HEK293 (cell line): ENCODE results near the gene ZNRF1.

Source experiments
- CTCF ChIA-PET: fragments of 350-600 bp; formaldehyde crosslinking; extraction: SDS; loops from one replicate; lab custom pipeline; 2021; ENCODE audit warnings: antibody characterized with exemption; lab: Yijun Ruan, JAX
- POLR2A ChIA-PET: fragments of 300-600 bp; formaldehyde crosslinking; extraction: SDS; loops from one replicate; lab custom pipeline; 2020; ENCODE audit warnings: antibody characterized with exemption, inconsistent platforms; lab: Yijun Ruan, JAX
- H3K27ac ChIP-seq: fragments of 200-500 bp; sonication (Bioruptor generic); 2 replicates; pipeline ENCODE4 v1.5.1; 2014; ENCODE audit warnings: low read depth, low read length, control low read depth, inconsistent platforms; ENCODE audit errors: extremely low read depth
- H3K36me3 ChIP-seq, 2 experiments: fragments of 200-500 bp in 1 of 2; sonication (Bioruptor generic) in 1 of 2; 1 replicate in 1 of 2; 2 replicates in 1 of 2; pipeline ENCODE4 v1.5.1; 2014 to 2017; ENCODE audit warnings: inconsistent platforms in 2 of 2, low read length in 2 of 2; ENCODE audit not compliant: control insufficient read depth in 2 of 2, insufficient read depth in 1 of 2
- H3K4me1 ChIP-seq: fragments of 200-500 bp; sonication (Bioruptor generic); 2 replicates; pipeline ENCODE4 v1.5.1; 2014; ENCODE audit warnings: mild to moderate bottlenecking, low read length, inconsistent platforms; ENCODE audit not compliant: control insufficient read depth, insufficient read depth
- H3K4me3 ChIP-seq: 2 replicates; pipeline ENCODE4 v1.5.1; 2011; ENCODE audit warnings: low read depth, mild to moderate bottlenecking, control low read depth, low read length, moderate library complexity
- H3K9me3 ChIP-seq: fragments of 200-500 bp; sonication (Bioruptor generic); 2 replicates; pipeline ENCODE4 v1.5.1; 2014; ENCODE audit warnings: low read depth, low read length, inconsistent platforms; ENCODE audit not compliant: control insufficient read depth, insufficient read depth
- KLF1 ChIP-seq: fragments of 450-650 bp; formaldehyde crosslinking; IDR thresholded peaks from 2 replicates; pipeline ENCODE4 v1.5.1; 2016; ENCODE audit warnings: missing biosample characterization, missing genetic modification characterization
- KLF16 ChIP-seq: fragments of 450-650 bp; formaldehyde crosslinking; IDR thresholded peaks from 2 replicates; pipeline ENCODE4 v1.5.1; 2017; ENCODE audit warnings: missing biosample characterization, missing genetic modification characterization
- REPIN1 ChIP-seq: fragments of 450-650 bp; formaldehyde crosslinking; IDR thresholded peaks from 2 replicates; pipeline ENCODE4 v1.5.1; 2017; ENCODE audit warnings: missing biosample characterization, missing genetic modification characterization, low read depth
- SP2 ChIP-seq: fragments of 450-650 bp; formaldehyde crosslinking; IDR thresholded peaks from 2 replicates; pipeline ENCODE4 v1.5.1; 2016; ENCODE audit warnings: missing biosample characterization, missing genetic modification characterization
- ZBTB1 ChIP-seq: fragments of 450-650 bp; formaldehyde crosslinking; IDR thresholded peaks from 2 replicates; pipeline ENCODE4 v1.5.1; 2016; ENCODE audit warnings: missing biosample characterization, missing genetic modification characterization
- ZBTB8A ChIP-seq: fragments of 450-650 bp; formaldehyde crosslinking; IDR thresholded peaks from 2 replicates; pipeline ENCODE4 v1.5.1; 2016; ENCODE audit warnings: missing biosample characterization, missing genetic modification characterization
- ZFP37 ChIP-seq: fragments of 450-650 bp; formaldehyde crosslinking; IDR thresholded peaks from 2 replicates; pipeline ENCODE4 v1.5.1; 2016; ENCODE audit warnings: missing biosample characterization, missing genetic modification characterization
- ZIC2 ChIP-seq: fragments of 450-650 bp; formaldehyde crosslinking; IDR thresholded peaks from 2 replicates; pipeline ENCODE4 v1.5.1; 2016; ENCODE audit warnings: missing biosample characterization, missing genetic modification characterization
- ZNF132 ChIP-seq: fragments of 450-650 bp; formaldehyde crosslinking; IDR thresholded peaks from 2 replicates; pipeline ENCODE4 v1.5.1; 2017; ENCODE audit warnings: missing biosample characterization, missing genetic modification characterization, borderline replicate concordance
- ZNF133 ChIP-seq: fragments of 450-650 bp; formaldehyde crosslinking; IDR thresholded peaks from 2 replicates; pipeline ENCODE4 v1.5.1; 2016; ENCODE audit warnings: missing biosample characterization, missing genetic modification characterization
- ZNF24 ChIP-seq: fragments of 450-650 bp; formaldehyde crosslinking; IDR thresholded peaks from 2 replicates; pipeline ENCODE4 v1.5.1; 2016; ENCODE audit warnings: missing biosample characterization, missing genetic modification characterization
- ZNF426 ChIP-seq: fragments of 450-650 bp; formaldehyde crosslinking; IDR thresholded peaks from 2 replicates; pipeline ENCODE4 v1.5.1; 2017; ENCODE audit warnings: missing biosample characterization, missing genetic modification characterization, mild to moderate bottlenecking, inconsistent platforms, moderate library complexity
- ZNF521 ChIP-seq: fragments of 450-650 bp; formaldehyde crosslinking; IDR thresholded peaks from 2 replicates; pipeline ENCODE4 v1.5.1; 2017; ENCODE audit warnings: missing biosample characterization, mild to moderate bottlenecking, missing genetic modification characterization
- ZNF529 ChIP-seq: fragments of 450-650 bp; formaldehyde crosslinking; IDR thresholded peaks from 2 replicates; pipeline ENCODE4 v1.5.1; 2017; ENCODE audit warnings: missing genetic modification characterization, missing biosample characterization; ENCODE audit not compliant: insufficient replicate concordance
- ZNF558 ChIP-seq: fragments of 450-650 bp; formaldehyde crosslinking; IDR thresholded peaks from 2 replicates; pipeline ENCODE4 v1.5.1; 2016; ENCODE audit warnings: missing biosample characterization, missing genetic modification characterization
- ZNF560 ChIP-seq: fragments of 450-650 bp; formaldehyde crosslinking; IDR thresholded peaks from 2 replicates; pipeline ENCODE4 v1.5.1; 2017; ENCODE audit warnings: missing biosample characterization, missing genetic modification characterization, borderline replicate concordance
- ZNF610 ChIP-seq: fragments of 450-650 bp; formaldehyde crosslinking; IDR thresholded peaks from 2 replicates; pipeline ENCODE4 v1.5.1; 2016; ENCODE audit warnings: missing biosample characterization, missing genetic modification characterization, borderline replicate concordance
- ZNF664 ChIP-seq: fragments of 450-650 bp; formaldehyde crosslinking; IDR thresholded peaks from 2 replicates; pipeline ENCODE4 v1.5.1; 2016; ENCODE audit warnings: missing biosample characterization, missing genetic modification characterization
- TF ChIP-seq, protein P1 (sequence below): fragments of 450-650 bp; formaldehyde crosslinking; IDR thresholded peaks from 2 replicates; pipeline ENCODE4 v1.5.1; 2016; ENCODE audit warnings: missing biosample characterization, missing genetic modification characterization
- TF ChIP-seq, protein P2 (sequence below): fragments of 450-650 bp; formaldehyde crosslinking; IDR thresholded peaks from 2 replicates; pipeline ENCODE4 v1.5.0; 2017; ENCODE audit warnings: missing biosample characterization, missing genetic modification characterization, borderline replicate concordance
- TF ChIP-seq, protein P3 (sequence below): fragments of 450-650 bp; formaldehyde crosslinking; IDR thresholded peaks from 2 replicates; pipeline ENCODE4 v1.5.1; 2016; ENCODE audit warnings: missing biosample characterization, missing genetic modification characterization
- TF ChIP-seq, protein P4 (sequence below): fragments of 450-650 bp; formaldehyde crosslinking; IDR thresholded peaks from 2 replicates; pipeline ENCODE4 v1.5.1; 2016; ENCODE audit warnings: missing biosample characterization, missing genetic modification characterization
- TF ChIP-seq, protein P5 (sequence below): fragments of 450-650 bp; formaldehyde crosslinking; IDR thresholded peaks from 2 replicates; pipeline ENCODE4 v1.5.1; 2016; ENCODE audit warnings: missing biosample characterization, missing genetic modification characterization
- TF ChIP-seq, protein P6 (sequence below): sonication (generic); formaldehyde crosslinking; IDR thresholded peaks from 2 replicates; pipeline ENCODE4 v1.8.1; 2022; ENCODE audit warnings: mild to moderate bottlenecking, moderate library complexity, missing genetic modification reagents
- TF ChIP-seq, protein P7 (sequence below): fragments of 450-650 bp; formaldehyde crosslinking; IDR thresholded peaks from 2 replicates; pipeline ENCODE4 v1.5.1; 2016; ENCODE audit warnings: missing biosample characterization, missing genetic modification characterization
- TF ChIP-seq, protein P8 (sequence below): fragments of 450-650 bp; formaldehyde crosslinking; IDR thresholded peaks from 2 replicates; pipeline ENCODE4 v1.5.1; 2016; ENCODE audit warnings: missing biosample characterization, missing genetic modification characterization

The ZNRF1 gene

DNA sequence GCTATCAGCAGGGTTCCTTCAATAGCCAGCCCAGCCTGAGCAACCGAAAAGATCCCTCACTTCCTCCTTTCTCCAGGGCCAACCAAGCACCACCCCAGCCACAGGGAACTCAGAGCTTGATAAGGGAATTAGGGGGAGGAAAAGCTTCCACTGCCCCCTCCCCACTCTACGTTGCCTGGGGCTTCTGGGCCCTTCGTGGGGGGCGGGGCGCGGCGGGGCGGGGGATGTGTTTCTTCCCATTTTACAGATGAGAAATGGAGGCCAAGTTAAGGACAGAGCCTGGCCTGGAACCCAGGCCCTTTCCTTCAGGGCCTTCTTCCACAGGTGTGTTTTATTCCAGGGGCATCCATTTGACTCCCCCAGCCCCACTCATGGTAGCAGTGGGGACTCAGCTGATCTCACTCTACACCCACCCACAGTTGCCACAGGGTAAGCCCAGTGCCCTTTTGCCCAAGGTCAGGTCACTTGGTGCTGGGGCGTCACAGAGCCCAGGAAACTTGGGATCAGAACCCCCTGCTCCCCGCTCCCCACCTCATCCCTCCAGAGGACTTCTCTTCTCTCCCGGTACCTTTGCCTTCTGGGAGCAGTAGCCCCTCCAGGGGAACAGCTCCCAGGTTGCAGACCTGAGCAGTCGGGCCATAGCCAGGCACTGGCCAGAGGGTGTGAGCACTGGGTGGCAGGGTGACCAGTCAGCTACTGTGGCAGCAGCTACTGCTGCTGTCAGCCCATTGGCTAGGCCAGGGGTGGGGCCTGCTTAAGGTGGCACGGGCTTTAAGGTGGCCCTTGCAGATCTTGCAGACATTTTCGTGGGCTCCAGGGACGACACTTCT, 117.5 kb downstream of the ZNRF1 start, which contains the start of gene LDHD:
TSS of gene LDHD (minus strand) at position 700 of the 830 bp plus-strand sequence. CDS start at position 640, 60 bp downstream.
- no peak within 1 kb of the TSS for H3K4me3 ChIP-seq
- H3K9me3 ChIP-seq = no peaks in the 10 kb centered on the region
- ChIA-PET POLR2A (no interaction called here), CTCF (no interaction called here)
- H3K27ac ChIP-seq = no peak within 1 kb of the TSS
- H3K36me3 ChIP-seq = no peaks in the 10 kb centered on the region
- H3K4me1 ChIP-seq = no peaks in the 10 kb centered on the region
- TF ChIP-seq, protein P1, sequence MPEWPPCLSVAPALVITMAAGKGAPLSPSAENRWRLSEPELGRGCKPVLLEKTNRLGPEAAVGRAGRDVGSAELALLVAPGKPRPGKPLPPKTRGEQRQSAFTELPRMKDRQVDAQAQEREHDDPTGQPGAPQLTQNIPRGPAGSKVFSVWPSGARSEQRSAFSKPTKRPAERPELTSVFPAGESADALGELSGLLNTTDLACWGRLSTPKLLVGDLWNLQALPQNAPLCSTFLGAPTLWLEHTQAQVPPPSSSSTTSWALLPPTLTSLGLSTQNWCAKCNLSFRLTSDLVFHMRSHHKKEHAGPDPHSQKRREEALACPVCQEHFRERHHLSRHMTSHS (tag by site-specific recombination) = no peak
- TF ChIP-seq ZNF664 (tag by site-specific recombination) (no peak), ZNF24 (no peak), ZIC2 (tag by site-specific recombination) (no peak), ZBTB1 (tag by site-specific recombination) (no peak), ZNF529 (no peak), ZNF521 (tag by site-specific recombination) (no peak), REPIN1 (tag by site-specific recombination) (0 out of 2 replicates have a peak, but pooled peaks have one; percentile 24), SP2 (tag by site-specific recombination) (no peak), ZNF558 (tag by site-specific recombination) (no peak), ZNF132 (no peak), ZNF560 (tag by site-specific recombination) (no peak), ZBTB8A (tag by site-specific recombination) (peak; percentile 10; the same call in 1 of the 2 replicates), KLF1 (peak; percentile 40; the same call in 1 of the 2 replicates), KLF16 (no peak), ZNF610 (tag by site-specific recombination) (no peak), ZNF426 (tag by site-specific recombination) (no peak), ZFP37 (tag by site-specific recombination) (no peak), ZNF133 (tag by site-specific recombination) (no peak)
- TF ChIP-seq, protein P2, sequence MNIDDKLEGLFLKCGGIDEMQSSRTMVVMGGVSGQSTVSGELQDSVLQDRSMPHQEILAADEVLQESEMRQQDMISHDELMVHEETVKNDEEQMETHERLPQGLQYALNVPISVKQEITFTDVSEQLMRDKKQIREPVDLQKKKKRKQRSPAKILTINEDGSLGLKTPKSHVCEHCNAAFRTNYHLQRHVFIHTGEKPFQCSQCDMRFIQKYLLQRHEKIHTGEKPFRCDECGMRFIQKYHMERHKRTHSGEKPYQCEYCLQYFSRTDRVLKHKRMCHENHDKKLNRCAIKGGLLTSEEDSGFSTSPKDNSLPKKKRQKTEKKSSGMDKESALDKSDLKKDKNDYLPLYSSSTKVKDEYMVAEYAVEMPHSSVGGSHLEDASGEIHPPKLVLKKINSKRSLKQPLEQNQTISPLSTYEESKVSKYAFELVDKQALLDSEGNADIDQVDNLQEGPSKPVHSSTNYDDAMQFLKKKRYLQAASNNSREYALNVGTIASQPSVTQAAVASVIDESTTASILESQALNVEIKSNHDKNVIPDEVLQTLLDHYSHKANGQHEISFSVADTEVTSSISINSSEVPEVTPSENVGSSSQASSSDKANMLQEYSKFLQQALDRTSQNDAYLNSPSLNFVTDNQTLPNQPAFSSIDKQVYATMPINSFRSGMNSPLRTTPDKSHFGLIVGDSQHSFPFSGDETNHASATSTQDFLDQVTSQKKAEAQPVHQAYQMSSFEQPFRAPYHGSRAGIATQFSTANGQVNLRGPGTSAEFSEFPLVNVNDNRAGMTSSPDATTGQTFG (tag by site-specific recombination) = no peak
- TF ChIP-seq, protein P3, sequence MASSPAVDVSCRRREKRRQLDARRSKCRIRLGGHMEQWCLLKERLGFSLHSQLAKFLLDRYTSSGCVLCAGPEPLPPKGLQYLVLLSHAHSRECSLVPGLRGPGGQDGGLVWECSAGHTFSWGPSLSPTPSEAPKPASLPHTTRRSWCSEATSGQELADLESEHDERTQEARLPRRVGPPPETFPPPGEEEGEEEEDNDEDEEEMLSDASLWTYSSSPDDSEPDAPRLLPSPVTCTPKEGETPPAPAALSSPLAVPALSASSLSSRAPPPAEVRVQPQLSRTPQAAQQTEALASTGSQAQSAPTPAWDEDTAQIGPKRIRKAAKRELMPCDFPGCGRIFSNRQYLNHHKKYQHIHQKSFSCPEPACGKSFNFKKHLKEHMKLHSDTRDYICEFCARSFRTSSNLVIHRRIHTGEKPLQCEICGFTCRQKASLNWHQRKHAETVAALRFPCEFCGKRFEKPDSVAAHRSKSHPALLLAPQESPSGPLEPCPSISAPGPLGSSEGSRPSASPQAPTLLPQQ (tag by site-specific recombination) = peak; percentile 62; the same call in 1 of the 2 replicates
- TF ChIP-seq, protein P4, sequence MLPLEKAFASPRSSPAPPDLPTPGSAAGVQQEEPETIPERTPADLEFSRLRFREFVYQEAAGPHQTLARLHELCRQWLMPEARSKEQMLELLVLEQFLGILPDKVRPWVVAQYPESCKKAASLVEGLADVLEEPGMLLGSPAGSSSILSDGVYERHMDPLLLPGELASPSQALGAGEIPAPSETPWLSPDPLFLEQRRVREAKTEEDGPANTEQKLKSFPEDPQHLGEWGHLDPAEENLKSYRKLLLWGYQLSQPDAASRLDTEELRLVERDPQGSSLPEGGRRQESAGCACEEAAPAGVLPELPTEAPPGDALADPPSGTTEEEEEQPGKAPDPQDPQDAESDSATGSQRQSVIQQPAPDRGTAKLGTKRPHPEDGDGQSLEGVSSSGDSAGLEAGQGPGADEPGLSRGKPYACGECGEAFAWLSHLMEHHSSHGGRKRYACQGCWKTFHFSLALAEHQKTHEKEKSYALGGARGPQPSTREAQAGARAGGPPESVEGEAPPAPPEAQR = no peak
- TF ChIP-seq, protein P5, sequence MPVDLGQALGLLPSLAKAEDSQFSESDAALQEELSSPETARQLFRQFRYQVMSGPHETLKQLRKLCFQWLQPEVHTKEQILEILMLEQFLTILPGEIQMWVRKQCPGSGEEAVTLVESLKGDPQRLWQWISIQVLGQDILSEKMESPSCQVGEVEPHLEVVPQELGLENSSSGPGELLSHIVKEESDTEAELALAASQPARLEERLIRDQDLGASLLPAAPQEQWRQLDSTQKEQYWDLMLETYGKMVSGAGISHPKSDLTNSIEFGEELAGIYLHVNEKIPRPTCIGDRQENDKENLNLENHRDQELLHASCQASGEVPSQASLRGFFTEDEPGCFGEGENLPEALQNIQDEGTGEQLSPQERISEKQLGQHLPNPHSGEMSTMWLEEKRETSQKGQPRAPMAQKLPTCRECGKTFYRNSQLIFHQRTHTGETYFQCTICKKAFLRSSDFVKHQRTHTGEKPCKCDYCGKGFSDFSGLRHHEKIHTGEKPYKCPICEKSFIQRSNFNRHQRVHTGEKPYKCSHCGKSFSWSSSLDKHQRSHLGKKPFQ (tag by site-specific recombination) = no peak
- TF ChIP-seq, protein P6, sequence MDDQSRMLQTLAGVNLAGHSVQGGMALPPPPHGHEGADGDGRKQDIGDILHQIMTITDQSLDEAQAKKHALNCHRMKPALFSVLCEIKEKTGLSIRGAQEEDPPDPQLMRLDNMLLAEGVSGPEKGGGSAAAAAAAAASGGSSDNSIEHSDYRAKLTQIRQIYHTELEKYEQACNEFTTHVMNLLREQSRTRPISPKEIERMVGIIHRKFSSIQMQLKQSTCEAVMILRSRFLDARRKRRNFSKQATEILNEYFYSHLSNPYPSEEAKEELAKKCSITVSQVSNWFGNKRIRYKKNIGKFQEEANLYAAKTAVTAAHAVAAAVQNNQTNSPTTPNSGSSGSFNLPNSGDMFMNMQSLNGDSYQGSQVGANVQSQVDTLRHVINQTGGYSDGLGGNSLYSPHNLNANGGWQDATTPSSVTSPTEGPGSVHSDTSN (CRISPR knock-in tag) = no peak
- TF ChIP-seq, protein P7, sequence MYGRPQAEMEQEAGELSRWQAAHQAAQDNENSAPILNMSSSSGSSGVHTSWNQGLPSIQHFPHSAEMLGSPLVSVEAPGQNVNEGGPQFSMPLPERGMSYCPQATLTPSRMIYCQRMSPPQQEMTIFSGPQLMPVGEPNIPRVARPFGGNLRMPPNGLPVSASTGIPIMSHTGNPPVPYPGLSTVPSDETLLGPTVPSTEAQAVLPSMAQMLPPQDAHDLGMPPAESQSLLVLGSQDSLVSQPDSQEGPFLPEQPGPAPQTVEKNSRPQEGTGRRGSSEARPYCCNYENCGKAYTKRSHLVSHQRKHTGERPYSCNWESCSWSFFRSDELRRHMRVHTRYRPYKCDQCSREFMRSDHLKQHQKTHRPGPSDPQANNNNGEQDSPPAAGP (tag by site-specific recombination) = no peak
- TF ChIP-seq, protein P8, sequence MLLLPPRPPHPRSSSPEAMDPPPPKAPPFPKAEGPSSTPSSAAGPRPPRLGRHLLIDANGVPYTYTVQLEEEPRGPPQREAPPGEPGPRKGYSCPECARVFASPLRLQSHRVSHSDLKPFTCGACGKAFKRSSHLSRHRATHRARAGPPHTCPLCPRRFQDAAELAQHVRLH (tag by site-specific recombination) = no peak
